MG63 (cell line): Measurements from ENCODE around the gene CUX1. TPM values are rescaled to one million over a fixed set of nuclear protein-coding genes. Genes with fewer than 3 reads are reported as not detected.

ENCODE experiments used
- DNase-seq: peaks from one replicate; pipeline ENCODE4 v3.0.0-alpha.2; 2020
- H3K27me3 ChIP-seq: fragments of 250-450 bp; sonication (Bioruptor Pico); 2 replicates; pipeline ENCODE4 v1.5.1; 2020; ENCODE audit warnings: mild to moderate bottlenecking, moderate library complexity
- H3K36me3 ChIP-seq: fragments of 250-450 bp; sonication (Bioruptor Pico); 2 replicates; pipeline ENCODE4 v1.5.1; 2020; ENCODE audit warnings: mild to moderate bottlenecking, moderate library complexity
- H3K4me3 ChIP-seq: fragments of 250-450 bp; sonication (Bioruptor Pico); 2 replicates; pipeline ENCODE4 v1.5.1; 2020; ENCODE audit warnings: mild to moderate bottlenecking, moderate library complexity
- H3K9me3 ChIP-seq: fragments of 250-450 bp; sonication (Bioruptor Pico); 2 replicates; pipeline ENCODE4 v1.5.1; 2020; ENCODE audit warnings: mild to moderate bottlenecking, moderate library complexity
- total RNA-seq: library from RNA; depleted of rRNA; stranded (reverse); fragments of >200 nt; shearing (Covaris generic); gene quantifications from 2 replicates; pipeline ENCODE4 v1.2.3, GENCODE V29; 2014; ENCODE audit warnings: low replicate concordance

The CUX1 gene
- total RNA-seq, 1 experiment from 2014 or later: 7.1 TPM

GRCh38 chr7:102277901-102278300 lies 460.5 kb downstream of the CUX1 start:
- Histone ChIP-seq H3K27me3 (no peaks in the 10 kb centered on the region), H3K9me3 (no peaks in the 10 kb centered on the region), H3K4me3 (no peak overlapping the region), H3K36me3 (no peaks in the 10 kb centered on the region)
- no peak for DNase-seq

DNA sequence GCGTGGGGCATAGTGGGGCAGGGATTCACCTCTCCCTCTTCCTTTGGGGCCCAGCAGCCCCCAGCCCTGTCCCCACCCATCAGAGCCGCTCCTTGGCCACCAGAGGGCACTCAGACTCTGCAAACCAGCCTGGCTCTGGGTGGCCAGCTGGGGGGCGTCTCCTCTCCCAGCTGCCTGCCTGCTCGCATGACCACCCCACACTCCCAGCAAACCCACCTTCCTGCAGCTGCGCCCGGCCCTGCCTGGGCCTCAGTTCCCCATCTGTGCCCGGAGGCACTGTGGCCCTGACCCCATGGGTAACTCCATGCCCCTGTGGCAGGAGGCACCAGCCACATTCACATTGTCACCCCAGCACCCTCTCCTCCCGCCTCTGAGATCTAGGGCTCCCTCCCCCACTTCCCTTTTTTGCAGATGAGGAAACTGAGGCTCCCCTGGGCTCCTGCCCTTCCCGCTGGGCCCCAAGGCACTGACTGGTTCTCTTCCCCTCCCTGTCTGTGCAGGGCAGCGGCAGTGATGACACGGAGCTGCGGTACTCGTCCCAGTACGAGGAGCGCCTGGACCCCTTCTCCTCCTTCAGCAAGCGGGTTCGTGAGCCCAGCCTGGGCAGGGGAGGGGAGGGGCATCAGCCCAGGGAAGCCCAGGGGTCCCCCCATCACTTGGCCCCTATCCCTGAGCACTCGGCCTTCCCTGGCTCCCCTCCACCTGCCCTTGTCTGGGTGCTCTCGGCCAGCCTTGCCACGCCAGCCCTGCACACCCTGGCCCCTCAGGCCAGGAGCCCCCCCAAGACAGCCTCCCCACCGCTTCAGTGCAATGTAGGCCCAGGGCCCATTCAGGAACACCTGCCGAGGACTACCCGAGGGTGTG lies 462.3 kb downstream of the CUX1 start:
- Histone ChIP-seq H3K27me3 (no peaks in the 10 kb centered on the region), H3K9me3 (no peaks in the 10 kb centered on the region), H3K36me3 (no peaks in the 10 kb centered on the region), H3K4me3 (no peak overlapping the region)
- DNase-seq: peak; percentile 39

- Histone ChIP-seq H3K4me3 (no peak overlapping the region), H3K36me3 (no peaks in the 10 kb centered on the region), H3K27me3 (no peaks in the 10 kb centered on the region), H3K9me3 (no peaks in the 10 kb centered on the region)
- DNase-seq: no peak
Measured at GRCh38 chr7:102280521-102280920, 463.1 kb downstream of the CUX1 start.

DNA sequence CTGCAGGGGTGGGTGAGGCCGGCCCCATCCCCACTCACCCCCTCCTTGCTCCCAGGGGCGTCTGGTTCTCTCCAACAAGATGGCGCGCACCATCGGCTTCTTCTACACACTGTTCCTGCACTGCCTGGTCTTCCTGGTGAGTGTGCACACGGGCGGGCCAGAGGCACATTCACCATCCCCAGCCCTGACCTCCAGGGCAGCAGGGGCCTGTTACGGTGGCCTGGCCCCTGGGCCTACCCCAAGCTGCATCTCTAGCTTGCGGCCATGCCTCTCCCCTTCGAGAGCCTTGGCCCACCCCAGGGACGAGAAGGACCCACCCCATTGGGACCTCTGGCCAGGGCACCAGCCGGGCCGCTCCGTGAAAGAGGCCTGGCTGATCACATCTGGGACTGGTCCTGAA lies 464.4 kb downstream of the CUX1 start:
- no peak for DNase-seq
- H3K9me3 ChIP-seq: no peaks in the 10 kb centered on the region

DNA sequence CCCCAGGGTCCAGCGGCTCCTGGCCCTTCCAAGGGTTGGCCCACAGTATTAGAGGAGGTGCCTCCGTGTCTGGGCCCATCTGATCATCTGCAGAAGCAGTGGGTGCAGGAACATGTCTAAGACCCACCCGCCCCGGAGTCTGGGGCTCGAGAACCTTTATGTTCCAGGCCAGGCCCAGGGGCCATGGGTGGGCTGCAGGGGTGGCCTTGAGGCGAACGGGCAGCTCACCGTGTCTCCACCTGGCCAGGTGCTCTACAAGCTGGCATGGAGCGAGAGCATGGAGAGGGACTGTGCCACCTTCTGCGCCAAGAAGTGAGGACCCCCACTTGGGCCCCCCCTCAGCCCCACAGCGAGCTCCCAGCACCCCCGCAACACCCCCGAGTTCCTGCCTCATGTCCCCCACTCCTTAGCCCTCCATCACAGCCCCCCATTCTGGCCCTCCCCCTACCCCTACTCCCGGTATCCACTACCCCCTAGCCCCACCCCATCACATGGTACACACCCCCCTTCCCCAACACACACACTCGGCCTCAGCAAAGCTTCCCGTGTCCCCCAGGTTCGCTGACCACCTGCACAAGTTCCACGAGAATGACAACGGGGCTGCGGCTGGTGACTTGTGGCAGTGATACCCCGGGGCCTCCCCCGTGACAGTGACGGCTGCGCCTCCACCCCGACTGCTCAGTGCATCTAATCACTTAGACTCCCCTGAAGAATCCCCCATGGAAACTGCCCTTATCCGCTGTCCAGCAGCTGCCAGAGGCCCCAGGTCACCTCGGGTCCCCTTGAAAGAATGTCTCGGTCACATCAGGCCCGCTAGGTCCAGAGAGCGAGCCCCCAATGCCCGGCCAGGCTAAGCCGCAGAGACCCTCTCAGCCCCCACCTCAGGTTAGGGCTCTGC lies 465.3 kb downstream of the CUX1 start:
- no peak for DNase-seq
- Histone ChIP-seq H3K9me3 (no peaks in the 10 kb centered on the region), H3K4me3 (no peak overlapping the region)

More for the DNA sequence above, 464.4 kb downstream of the CUX1 start:
- H3K36me3 ChIP-seq: no peaks in the 10 kb centered on the region
- no peak overlapping the region for H3K4me3 ChIP-seq
- H3K27me3 ChIP-seq: no peaks in the 10 kb centered on the region

DNA sequence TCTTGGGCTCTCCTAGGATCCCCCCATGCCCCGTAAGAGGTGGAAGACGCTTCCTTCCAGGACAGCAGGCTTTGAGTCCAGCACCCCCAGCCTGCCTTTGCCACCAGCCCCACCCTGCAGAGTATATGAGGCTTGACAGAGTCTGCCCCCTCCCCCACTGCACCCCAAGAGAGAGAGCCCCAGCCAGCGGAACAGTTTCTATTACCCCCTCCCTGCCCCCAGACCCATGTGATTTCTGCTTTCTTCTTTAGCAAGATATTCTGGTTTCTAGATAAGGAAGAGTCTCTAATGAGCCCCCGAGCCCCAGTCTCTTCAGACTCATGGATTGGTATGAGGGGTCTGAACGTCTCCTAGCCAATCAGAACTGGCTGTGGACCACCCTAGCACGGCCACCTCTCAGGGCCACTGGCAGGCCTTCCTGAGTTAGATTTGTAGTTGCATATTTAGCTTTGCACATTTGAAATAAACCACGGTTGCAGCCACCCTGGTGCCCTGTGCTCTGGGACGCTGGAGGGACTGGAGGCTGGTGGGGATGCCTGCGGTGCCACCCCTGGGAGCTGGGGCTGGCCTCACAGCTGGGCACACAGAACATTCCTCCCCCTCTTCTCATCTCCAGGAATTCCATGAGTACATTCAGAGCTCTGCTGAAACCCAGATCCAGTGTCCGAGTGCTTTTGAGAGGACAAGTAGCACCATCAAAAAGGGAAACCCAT lies 466.2 kb downstream of the CUX1 start:
- Histone ChIP-seq H3K9me3 (no peaks in the 10 kb centered on the region), H3K36me3 (no peaks in the 10 kb centered on the region), H3K4me3 (no peak overlapping the region), H3K27me3 (no peaks in the 10 kb centered on the region)
- DNase-seq: no peak

More for the DNA sequence above, 465.3 kb downstream of the CUX1 start:
- Histone ChIP-seq H3K27me3 (no peaks in the 10 kb centered on the region), H3K36me3 (no peaks in the 10 kb centered on the region)

DNA sequence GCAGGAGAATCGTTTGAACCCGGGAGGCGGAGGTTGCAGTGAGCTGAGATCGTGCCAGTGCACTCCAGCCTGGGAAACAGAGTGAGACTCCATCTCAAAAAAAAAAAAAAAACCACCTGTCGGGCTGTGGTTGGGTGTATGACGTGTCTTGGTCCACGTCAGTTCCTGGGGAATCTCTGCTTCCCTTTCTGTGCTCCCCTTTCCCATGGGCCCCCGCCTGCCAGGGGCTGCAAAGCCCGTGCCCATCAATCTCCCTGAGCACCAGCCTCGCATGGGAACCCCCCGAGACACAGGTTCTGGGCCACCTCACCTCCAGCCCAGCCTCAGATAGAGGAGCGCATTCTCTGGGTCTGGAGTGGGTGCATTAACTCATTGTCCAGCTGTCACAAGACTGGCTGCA lies 467.0 kb downstream of the CUX1 start:
- Histone ChIP-seq H3K4me3 (no peak overlapping the region), H3K36me3 (no peaks in the 10 kb centered on the region), H3K9me3 (no peaks in the 10 kb centered on the region), H3K27me3 (no peaks in the 10 kb centered on the region)
- DNase-seq: no peak

DNA sequence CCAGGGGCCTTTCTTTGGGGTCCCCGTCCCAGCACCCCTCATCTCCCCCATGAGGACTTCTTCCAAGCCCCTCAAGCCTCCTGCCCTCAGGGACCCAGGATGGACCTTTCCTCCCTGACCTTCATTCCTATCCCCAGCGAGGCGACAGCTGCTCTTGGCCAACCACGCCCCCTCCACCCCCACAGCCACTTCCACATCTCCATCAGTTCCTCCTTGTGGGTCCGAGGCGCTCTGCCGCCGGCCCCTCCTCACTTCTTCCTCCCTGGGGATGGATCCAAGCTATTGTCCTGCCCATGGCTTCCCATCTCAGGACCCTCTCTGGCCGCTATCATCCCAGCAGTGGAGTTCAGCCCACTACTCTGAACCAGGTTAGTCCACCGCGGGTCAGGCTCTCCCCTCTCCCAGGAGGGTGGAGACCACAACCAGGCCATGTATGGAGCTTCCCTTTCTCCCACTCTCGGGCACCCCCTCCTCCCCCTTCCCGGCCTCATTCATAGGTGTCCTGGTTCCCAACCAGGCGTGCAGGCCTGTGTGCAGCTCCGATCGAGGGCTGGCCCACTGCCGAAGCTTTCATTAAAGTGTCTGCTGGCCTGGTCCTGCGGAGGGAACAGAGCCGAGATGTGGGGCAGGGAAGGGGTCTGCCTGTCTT lies 467.6 kb downstream of the CUX1 start:
- no peak for DNase-seq
- H3K36me3 ChIP-seq: no peaks in the 10 kb centered on the region
- H3K27me3 ChIP-seq: no peaks in the 10 kb centered on the region
- no peak overlapping the region for H3K4me3 ChIP-seq
- no peaks in the 10 kb centered on the region for H3K9me3 ChIP-seq

- Histone ChIP-seq H3K4me3 (no peak overlapping the region), H3K9me3 (no peaks in the 10 kb centered on the region), H3K36me3 (no peaks in the 10 kb centered on the region), H3K27me3 (no peaks in the 10 kb centered on the region)
- DNase-seq: no peak
Measured at GRCh38 chr7:102285540-102286236, 468.3 kb downstream of the CUX1 start.

DNA sequence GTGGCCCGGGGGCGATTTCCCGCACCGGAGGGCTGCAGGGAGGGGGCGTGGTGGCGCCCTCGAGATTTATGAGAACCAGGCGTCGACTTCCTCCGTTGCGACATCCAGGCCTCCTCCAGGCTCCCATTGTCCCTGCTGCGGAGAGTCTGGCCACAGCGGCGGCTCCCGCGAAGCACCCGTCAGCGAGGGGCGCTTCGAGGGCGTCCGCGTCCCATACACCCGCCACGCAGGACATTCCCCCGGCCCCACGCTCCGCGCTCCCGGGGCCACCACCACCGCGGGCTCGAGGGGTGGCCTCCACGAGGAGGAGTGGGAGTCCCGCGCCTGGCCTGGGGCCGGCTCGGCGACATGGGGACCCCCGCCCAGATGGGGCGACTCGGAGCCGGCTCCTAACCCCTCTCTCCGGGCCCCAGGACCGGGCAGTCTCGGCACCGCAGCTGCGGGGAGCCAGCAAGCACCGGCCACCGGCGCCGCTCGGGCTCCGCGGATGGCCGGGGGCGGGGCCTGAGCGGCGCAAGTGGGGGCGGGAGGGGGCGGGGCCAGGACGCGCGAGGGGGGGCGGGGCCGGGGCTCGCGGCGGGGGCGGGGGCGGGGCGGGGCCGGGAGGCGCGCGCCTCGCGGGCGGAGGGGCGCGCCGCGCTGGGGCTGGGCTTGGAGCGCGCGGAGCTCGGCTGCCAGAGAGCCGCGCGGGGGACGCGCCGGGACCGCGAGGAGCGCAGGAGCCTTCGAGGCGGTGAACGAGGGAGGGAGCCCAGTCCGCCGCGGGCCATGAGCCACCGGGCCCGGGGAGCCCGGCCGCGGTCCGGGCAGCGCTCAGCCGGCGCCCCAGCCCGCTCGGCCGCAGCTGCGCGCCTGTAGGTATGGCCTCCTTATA lies 469.0 kb downstream of the CUX1 start, which contains the start of gene SH2B2:
SH2B2 (plus strand) TSS at position 632 of the 874 bp plus-strand sequence. CDS start 13,683 bp downstream, outside the sequence.
- no peaks in the 10 kb centered on the region for H3K36me3 ChIP-seq
- no peaks in the 10 kb centered on the region for H3K27me3 ChIP-seq
- peak within 1 kb of the TSS; percentile 49 for H3K4me3 ChIP-seq
- no peaks in the 10 kb centered on the region for H3K9me3 ChIP-seq
- DNase-seq: peak; percentile 28

DNA sequence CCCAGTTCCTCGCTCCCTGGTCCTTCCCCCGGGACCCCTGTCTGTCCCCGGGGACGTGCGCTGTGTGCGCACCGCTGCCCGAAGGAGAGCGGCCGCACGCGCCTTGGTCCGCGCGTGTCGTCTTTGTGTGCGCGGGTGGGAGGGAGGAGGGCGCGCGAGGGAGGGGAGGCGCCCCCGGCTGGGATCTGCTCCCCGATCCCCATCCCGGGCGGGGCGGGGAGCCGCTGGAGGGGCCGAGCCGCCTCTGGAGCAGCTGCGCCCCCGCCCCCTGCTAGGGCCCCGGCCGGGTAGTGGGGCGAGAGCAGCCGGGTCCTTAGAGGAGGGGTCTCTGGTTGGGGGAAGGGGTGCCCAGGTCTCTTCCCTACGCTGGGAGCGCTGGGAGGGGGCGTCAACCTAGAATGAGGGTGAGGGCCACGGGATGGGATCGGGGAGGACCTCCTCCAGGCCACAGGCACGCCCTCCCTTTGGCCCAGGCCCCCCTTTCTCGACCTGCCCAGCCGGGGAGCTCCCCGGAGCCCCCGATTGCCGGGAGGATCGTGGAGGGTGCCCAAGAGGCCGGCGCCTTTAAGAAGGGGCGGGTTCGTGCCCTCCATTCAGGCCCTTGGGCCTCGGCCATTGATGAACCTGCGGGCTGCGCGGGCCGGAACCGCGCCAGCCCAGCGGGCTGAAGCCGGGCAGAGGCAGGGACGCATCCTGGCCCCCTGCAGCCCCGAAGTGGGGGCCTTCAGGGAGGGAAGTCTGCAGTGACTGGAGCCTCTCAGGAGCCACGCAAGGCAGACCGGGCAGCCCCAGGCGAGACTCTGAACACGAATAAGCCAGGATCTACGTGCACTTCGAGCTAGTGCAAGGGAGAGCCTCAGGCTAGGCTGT lies 469.9 kb downstream of the CUX1 start:
- Histone ChIP-seq H3K9me3 (no peaks in the 10 kb centered on the region), H3K36me3 (no peaks in the 10 kb centered on the region), H3K27me3 (no peaks in the 10 kb centered on the region), H3K4me3 (peak overlapping the region; percentile 49)
- no peak for DNase-seq

DNA sequence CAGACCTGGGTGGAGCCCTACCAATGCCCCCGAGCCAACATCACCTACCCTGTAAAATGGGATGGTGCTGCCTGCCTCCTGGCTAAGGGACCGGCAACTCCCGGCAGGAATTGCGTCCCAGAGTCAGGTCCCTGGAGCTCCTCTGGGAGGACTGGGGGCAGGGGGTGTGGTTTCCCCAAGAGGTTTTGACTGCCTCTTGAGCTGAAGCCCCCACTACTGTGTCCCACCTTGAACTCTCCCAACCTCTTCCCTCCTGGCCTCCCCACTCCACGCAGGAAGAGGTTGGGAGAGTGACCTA lies 470.5 kb downstream of the CUX1 start:
- Histone ChIP-seq H3K27me3 (no peaks in the 10 kb centered on the region), H3K9me3 (no peaks in the 10 kb centered on the region), H3K4me3 (peak overlapping the region; percentile 49), H3K36me3 (no peaks in the 10 kb centered on the region)
- DNase-seq: no peak

GRCh38 chr7:102288285-102288930 lies 471.0 kb downstream of the CUX1 start:
- no peak for DNase-seq
- no peaks in the 10 kb centered on the region for H3K36me3 ChIP-seq
- H3K27me3 ChIP-seq: no peaks in the 10 kb centered on the region
- no peak overlapping the region for H3K4me3 ChIP-seq
- H3K9me3 ChIP-seq: no peaks in the 10 kb centered on the region

DNA sequence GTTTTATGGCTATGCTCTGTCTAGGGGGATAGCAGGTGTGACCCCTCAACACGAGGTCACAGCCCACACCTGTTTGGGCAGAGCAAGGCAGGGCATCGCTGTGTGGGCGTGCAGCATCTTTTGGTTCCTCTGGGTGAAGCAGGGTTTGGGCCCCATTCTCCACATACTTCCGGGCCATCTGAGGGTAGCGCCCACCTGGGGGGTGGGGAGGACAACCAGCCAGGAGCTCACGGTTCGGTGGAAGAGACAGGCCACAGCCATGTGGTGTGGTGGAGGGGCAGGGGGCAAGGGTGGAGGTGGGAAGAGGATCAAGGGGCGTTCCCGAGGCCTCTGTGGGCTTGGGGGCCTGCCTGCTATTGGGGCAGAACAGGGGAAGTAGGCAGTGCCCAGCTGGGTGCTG lies 471.6 kb downstream of the CUX1 start:
- Histone ChIP-seq H3K4me3 (no peak overlapping the region), H3K9me3 (no peaks in the 10 kb centered on the region), H3K27me3 (no peaks in the 10 kb centered on the region), H3K36me3 (no peaks in the 10 kb centered on the region)
- no peak for DNase-seq
